ENCODE results near the gene ASPHD1. TPM values are rescaled to one million over a fixed set of nuclear protein-coding genes. Genes with fewer than 3 reads are reported as not detected.

Gene ASPHD1
- total and polyA plus RNA-seq, 11 donors = 0.20 to 5.3 (median 0.54) TPM; not detected in 4

- intact Hi-C loops (cut with DNase I) = loop anchor here in 1 of 10 donors (5.0 kb wide), 1 partner anchor 50 kb away; no protein-coding TSS in a partner anchor
- H3K4me1 ChIP-seq = no peaks in the 10 kb centered on the region
- H3K4me3 ChIP-seq = no peak overlapping the region
- TF ChIP-seq CTCF (IDR thresholded peaks at IDR 0.05) (no peak), POLR2A (IDR thresholded peaks at IDR 0.05) (no peak)
- H3K27ac ChIP-seq = no peak overlapping the region
- H3K36me3 ChIP-seq = no peaks in the 10 kb centered on the region
- DNase-seq = no peak
- H3K9me3 ChIP-seq = no peaks in the 10 kb centered on the region
- no peak for ATAC-seq
- peaks cover 0 to 9% (median 3%) of the 10 kb centered on the region in 9 donors for H3K27me3 ChIP-seq
- WGBS, 4 donors = 89 to 96% (median 90%) methylated on average over 6 of the region's 6 CpGs
These were observed 7.9 kb upstream of the ASPHD1 start for GRCh38 chr16:29892458-29892813.

- Histone ChIP-seq H3K27me3 (peaks cover 6 to 21% (median 14%) of the 10 kb centered on the region in 9 donors), H3K4me1 (no peaks in the 10 kb centered on the region), H3K27ac (no peak overlapping the region), H3K9me3 (no peaks in the 10 kb centered on the region), H3K4me3 (no peak overlapping the region), H3K36me3 (no peaks in the 10 kb centered on the region)
- 89 to 95% (median 93%) methylated on average over 3 of the region's 3 CpGs for WGBS, 4 donors
- ATAC-seq = no peak
- intact Hi-C loops (cut with DNase I) = loop anchor here in 1 of 10 donors (5.0 kb wide), 1 partner anchor 49 kb away; no protein-coding TSS in a partner anchor
- no peak for TF ChIP-seq CTCF (IDR thresholded peaks at IDR 0.05)
- no peak for TF ChIP-seq POLR2A (IDR thresholded peaks at IDR 0.05)
- DNase-seq = no peak
These were observed 6.7 kb upstream of the ASPHD1 start for GRCh38 chr16:29893553-29893952.

- TF ChIP-seq CTCF (IDR thresholded peaks at IDR 0.05) = no peak
- no peak for TF ChIP-seq POLR2A (IDR thresholded peaks at IDR 0.05)
- DNase-seq (no peak), ATAC-seq (no peak)
- H3K27ac ChIP-seq = no peak overlapping the region
- WGBS, 4 donors = 70 to 80% (median 76%) methylated on average over 4 of the region's 4 CpGs
- H3K4me1 ChIP-seq = peaks cover 0 to 7% (median 0%) of the 10 kb centered on the region in 12 donors
- no peak overlapping the region for H3K4me3 ChIP-seq
- intact Hi-C loops (cut with DNase I) = loop anchor here in 1 of 10 donors (5.0 kb wide), 1 partner anchor 48 kb away; no protein-coding TSS in a partner anchor
- no peaks in the 10 kb centered on the region for H3K36me3 ChIP-seq
- no peaks in the 10 kb centered on the region for H3K9me3 ChIP-seq
- H3K27me3 ChIP-seq = peaks cover 6 to 27% (median 19%) of the 10 kb centered on the region in 9 donors
These were observed 5.9 kb upstream of the ASPHD1 start for GRCh38 chr16:29894352-29894751.

- Histone ChIP-seq H3K36me3 (no peaks in the 10 kb centered on the region), H3K27me3 (peaks cover 6 to 30% (median 19%) of the 10 kb centered on the region in 9 donors), H3K4me3 (no peak overlapping the region), H3K4me1 (peaks cover 0 to 23% (median 7%) of the 10 kb centered on the region in 12 donors), H3K9me3 (no peaks in the 10 kb centered on the region), H3K27ac (no peak overlapping the region)
- no peak for ATAC-seq
- no peak for DNase-seq
- TF ChIP-seq POLR2A (IDR thresholded peaks at IDR 0.05) = no peak
- no peak for TF ChIP-seq CTCF (IDR thresholded peaks at IDR 0.05)
- WGBS, 4 donors = 44 to 60% (median 47%) methylated on average over 10 to 15 of the region's 15 CpGs
- intact Hi-C loops (cut with DNase I) = no loop called here
These were observed 3.4 kb upstream of the ASPHD1 start for GRCh38 chr16:29896841-29897240.

Data from heart left ventricle (tissue), 16 donors.